Activated CD4-positive, alpha-beta T cell treated with anti-CD3 and anti-CD28 coated beads, Interleukin-2, amount 50 U/mL, for 24 hours (primary cell): Measurements from ENCODE around the gene MYCT1.
"Not testable (repeated sequence)": the region's sequence is repeated elsewhere in the genome, so short reads cannot be mapped to it uniquely, and the experiment has no call there.

Source experiments
- DNase-seq, 2 donors: peaks; one replicate each; pipeline ENCODE4 v3.0.0-alpha.2; 2020; ENCODE audit warnings: low read depth in 1 of 2, low spot score in 1 of 2

The MYCT1 gene, protein sequence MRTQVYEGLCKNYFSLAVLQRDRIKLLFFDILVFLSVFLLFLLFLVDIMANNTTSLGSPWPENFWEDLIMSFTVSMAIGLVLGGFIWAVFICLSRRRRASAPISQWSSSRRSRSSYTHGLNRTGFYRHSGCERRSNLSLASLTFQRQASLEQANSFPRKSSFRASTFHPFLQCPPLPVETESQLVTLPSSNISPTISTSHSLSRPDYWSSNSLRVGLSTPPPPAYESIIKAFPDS

GRCh38 chr6:152697634-152698033 lies at the start of gene MYCT1:
TSS of gene MYCT1 (plus strand) at chr6:152697897. CDS start at chr6:152697903, 6 bp downstream.
- no peak for DNase-seq

DNA sequence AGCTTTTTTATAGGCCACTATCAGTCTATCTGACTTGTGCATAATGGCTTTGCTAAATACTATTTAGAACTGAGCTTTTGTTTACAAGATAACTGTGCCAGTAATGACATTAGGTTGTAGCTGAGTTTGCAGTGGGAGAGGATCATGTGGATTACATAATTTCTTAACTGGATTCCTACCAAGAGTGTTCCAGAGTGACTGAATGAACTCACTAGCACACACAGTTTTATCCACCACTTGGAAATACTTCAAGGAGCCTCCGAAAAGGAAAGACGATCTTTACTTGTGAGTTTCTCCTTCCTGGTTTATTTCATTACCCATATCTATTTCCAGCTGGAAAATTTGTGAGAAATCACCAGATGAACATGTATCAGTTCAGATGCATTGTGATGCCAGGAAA lies 49.6 kb upstream of the MYCT1 start:
- no peak for DNase-seq

- DNase-seq, result no peak
Observed at GRCh38 chr6:152651986-152652385, 45.7 kb upstream of the MYCT1 start.

GRCh38 chr6:152661776-152662175 lies 35.9 kb upstream of the MYCT1 start:
- no peak for DNase-seq

- DNase-seq, result no peak
Observed at GRCh38 chr6:152669895-152670294, 27.8 kb upstream of the MYCT1 start.

DNA sequence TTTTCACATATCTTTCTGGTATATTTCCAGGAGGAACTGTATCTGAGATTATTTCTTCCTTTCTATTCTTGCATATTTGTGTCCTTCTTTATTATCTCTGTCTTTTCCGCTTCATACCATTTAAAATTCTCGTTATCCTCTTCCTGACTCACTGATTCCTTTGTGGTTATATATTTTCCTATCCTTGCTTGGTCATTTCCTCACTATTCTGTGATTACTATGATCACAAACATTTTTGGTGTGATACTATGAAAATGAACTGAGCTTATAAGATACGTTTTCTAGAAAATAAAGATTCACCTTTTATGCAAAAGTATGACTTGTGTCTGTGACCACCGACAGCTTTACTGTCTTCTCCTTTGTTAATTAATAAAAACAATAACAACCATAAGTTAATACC lies 26.5 kb upstream of the MYCT1 start:
- no peak for DNase-seq

DNA sequence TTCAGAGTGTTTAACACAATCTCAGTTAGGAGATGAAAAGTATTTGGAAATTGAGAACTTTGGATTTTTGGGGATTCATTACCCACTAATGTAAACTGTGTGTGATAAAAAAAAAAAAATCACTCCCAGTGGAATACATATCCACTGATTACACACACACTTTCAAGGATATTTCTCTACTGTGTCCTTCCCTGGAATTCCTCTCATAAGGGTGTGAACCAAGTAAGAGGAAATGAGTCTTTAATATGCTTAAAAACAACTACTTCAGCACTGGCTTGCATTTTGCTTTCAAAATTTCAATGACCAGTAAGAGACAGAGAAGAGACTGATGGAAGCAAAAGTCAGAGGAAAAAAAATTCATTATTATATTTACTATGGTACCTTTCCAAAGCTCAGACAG lies 24.5 kb upstream of the MYCT1 start:
- DNase-seq, result no peak

GRCh38 chr6:152680151-152680550 lies 17.5 kb upstream of the MYCT1 start:
- no peak for DNase-seq

DNA sequence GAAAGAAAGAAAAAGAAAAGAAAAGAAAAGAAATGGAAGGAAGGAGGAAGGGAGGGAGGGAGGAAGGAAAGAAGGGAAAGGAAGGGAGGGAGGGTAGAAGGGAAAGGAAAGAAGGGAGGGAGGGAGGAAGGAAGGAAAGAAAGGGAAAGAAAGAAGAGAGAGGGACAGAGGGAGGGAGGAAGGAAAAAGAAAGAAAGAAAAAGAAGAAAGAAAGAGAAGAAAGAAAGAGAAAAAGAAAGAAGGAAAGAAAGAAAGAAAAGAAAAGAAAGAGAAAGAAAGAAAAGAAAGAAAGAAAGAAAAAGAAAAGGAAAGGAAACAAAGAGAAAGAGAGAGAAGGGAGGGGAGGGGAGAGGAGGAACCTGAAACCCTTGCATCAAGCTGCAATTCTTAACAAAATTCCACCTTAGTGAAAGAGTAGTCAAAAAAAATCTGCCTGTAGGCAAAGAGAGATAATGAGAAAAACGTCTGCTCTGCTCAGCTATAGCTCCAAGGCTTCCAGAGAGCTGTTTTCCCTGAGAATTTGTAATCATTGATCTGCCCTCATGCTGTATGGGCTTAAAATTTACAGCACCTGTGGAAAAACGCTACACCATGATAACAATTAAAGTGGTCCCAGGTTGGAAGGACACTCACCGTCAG lies 16.7 kb upstream of the MYCT1 start:
- DNase-seq, result no peak

DNA sequence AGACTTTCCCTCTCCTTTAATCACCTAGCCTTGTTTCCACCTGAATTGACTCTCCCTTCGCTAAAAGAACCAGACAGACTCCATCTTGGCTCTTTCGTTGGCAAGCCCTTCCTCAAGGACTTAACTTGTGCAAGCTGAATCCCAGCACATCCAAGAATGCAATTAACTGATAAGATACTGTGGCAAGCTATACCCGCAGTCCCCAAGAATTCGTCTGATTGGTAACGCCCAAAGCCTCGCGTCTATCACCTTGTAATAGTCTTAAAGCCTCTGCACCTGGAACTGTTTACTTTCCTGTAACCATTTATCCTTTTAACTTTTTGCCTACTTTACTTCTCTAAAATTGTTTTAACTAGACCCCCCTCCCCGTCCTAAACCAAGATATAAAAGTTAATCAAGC lies 15.6 kb upstream of the MYCT1 start:
- no peak for DNase-seq

DNA sequence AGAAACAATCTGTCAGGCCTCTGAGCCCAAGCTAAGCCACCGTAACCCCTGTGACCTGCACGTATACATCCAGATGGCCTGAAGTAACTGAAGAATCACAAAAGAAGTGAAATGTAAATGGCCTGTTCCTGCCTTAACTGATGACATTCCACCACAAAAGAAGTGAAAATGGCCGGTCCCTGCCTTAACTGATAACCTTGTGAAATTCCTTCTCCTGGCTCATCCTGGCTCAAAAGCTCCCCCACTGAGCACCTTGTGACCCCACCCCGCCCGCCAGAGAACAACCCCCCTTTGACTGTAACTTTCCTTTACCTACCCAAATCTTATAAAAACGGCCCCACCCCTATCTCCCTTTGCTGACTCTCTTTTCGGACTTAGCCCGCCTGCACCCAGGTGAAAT lies 14.8 kb upstream of the MYCT1 start:
- DNase-seq, result not testable (repeated sequence)

DNA sequence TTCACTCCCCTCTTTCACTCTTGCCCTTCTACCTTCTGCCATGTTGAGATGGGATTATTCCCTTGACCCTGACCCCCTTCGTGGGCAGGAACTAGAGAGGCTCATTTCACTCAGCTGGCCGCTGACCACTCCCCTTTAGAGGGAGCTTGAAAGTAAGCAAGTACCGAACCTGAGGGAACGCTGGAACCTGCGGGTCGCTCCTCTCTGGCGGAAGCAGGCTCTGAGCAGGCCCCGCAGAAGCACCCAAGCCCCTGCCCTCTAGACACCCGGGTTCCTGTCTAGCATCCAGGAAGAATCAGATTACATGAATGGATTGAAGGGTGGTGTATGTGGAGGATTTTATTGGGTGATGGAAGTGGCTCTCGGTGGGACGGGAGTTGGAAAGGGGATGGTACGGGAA lies 11.9 kb upstream of the MYCT1 start:
- no peak for DNase-seq

DNA sequence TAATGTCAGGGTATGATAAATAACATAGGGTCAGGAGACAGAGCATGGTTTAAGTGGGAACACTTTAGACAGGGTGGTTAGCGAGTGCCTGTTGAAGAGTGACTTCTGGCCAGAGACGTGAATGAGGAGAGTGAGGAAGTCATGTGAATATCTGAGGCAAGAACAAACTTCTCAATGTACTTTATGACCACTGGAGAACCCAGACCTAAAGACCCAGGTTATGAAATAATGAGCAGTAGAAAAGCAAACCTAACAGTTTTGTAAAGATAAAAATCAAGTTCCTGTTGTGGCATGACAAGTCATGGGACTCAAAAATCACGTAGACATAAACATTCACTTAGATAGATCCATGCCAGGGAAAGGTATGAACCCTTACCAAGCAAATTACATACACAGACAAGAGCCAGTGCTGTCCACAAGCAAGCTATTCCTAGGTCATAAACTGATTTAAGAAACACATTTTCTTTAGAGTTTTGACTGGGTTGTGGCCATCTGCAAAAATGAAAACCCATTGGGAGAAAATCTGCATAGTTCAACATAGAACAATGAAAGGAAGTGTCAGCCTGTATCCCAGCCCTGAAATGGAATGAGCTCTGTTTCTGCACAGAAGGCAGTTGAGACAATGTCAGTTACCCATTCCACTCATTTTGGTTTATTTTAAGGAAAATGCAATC lies 2.2 kb upstream of the MYCT1 start:
- no peak for DNase-seq

DNA sequence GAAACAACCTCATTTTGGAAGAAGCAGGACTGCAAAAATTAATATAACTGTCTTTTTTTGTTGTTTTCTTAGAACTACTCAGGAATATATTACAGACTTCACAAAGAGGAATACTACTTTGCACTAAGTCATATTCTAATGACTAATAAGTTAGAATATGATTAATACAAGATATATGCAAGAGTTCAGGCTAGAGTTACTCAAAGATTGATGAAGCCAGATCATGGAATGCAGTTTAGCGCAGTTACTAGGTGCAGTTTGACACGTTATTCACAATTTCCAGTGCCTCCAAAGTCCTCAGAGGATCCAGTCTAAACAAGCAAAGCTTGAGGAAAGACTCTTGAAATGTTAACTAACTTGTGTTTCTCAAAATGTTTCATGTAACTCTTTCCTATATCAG lies 1.2 kb upstream of the MYCT1 start:
- no peak for DNase-seq

DNA sequence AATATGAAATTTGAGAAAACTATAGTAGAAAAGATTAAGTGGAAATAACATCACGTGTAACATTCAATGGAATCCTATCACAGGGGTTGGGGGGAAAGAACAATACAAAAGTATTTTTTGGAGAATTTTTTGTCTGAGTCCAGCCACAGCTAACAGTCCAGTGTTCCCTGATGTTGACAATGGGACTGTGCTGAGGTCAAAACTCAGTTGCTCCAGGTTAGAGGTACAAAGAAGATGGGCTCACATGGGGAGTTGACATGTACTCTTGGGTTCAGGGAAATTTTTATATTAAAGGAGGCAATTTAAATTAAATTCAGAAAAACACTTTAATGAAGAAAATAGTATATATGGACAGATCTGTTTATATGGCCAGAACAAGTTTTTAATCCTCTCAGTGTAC lies 995 bp downstream of the MYCT1 start:
- DNase-seq, result no peak

- no peak for DNase-seq
Observed at GRCh38 chr6:152700427-152700826, 2.7 kb downstream of the MYCT1 start.

GRCh38 chr6:152701081-152701862 lies 3.6 kb downstream of the MYCT1 start:
- no peak for DNase-seq

- DNase-seq, result no peak
Observed at GRCh38 chr6:152701863-152702401, 4.2 kb downstream of the MYCT1 start.

DNA sequence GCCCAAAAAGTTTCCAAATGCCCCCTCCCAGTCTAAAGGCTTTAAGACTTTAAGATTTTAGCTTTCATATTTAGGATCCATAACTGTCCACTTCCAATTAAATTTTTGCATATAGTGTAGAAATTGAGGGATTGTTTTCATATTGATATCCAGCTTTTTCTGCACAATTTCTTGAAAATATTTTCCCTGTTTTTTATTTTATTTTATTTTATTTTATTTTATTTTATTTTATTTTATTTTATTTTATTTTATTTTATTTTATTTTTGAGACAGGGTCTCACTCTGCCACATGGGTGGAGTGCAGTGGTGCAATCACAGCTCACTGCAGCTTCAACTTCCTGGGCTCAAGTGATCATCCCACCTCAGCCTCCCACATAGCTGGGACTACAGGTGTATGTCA lies 6.1 kb downstream of the MYCT1 start:
- not testable (repeated sequence) for DNase-seq

GRCh38 chr6:152705327-152705726 lies 7.6 kb downstream of the MYCT1 start:
- no peak for DNase-seq

DNA sequence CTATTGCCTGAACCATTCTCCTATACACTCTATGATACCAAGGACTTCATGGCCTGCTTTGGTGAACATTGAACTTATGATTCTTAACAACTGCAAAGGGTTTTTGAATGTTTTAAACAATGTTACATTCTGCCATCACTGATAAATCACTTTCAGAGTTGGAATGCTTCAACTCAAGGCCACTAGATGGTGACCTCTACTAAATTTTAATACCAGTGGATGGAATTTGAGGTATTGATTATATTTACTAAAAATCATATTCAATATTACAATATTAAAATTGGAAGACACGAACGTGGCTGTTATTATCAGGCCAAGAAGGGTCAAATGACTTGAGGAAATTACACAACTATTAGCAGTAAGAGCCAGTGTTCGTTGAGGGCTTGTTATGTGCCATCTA lies 18.6 kb downstream of the MYCT1 start:
- DNase-seq, result no peak

DNA sequence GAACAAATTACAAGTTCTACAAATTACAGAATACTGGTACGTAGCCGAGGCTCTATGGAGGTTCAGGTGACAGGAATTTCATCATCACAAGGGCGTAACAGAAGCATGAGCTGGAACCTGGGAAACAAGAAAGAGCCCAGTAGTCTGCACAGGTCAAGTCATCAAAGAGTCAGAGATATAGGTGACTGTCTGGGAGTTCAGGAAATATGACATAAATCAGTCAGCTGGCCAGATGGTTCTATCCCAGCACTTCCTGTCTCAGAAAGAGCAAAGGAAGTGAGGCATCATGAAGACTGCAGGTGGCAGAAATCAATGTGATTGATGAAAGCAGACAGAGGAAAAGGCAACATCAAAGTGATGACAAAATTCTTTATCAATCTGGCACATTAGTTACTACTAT lies 23.3 kb downstream of the MYCT1 start:
- no peak for DNase-seq
